Activated CD8-positive, alpha-beta T cell treated with anti-CD3 and anti-CD28 coated beads for 36 hours (primary cell): Measurements from ENCODE around the gene HIP1R. TPM values are rescaled to one million over a fixed set of nuclear protein-coding genes. Genes with fewer than 3 reads are reported as not detected.

Source experiments
- ATAC-seq: fragments of 200-7000 bp; cut with Tn5 transposase; one replicate; pipeline ENCODE4 v1.10.0; 2021; ENCODE audit warnings: mild to moderate bottlenecking, moderate library complexity
- CTCF ChIA-PET: fragments of 350-600 bp; sonication (Branson Sonifier 250); formaldehyde crosslinking; loops from one replicate; lab custom pipeline; 2021; ENCODE audit warnings: antibody characterized with exemption; lab: Charles Lee
- POLR2A ChIA-PET: fragments of 350-600 bp; sonication (Branson Sonifier 250); formaldehyde crosslinking; loops from one replicate; lab custom pipeline; 2021; ENCODE audit warnings: antibody characterized with exemption; lab: Charles Lee
- DNase-seq: peaks from one replicate; pipeline ENCODE4 v3.0.0-alpha.2; 2020
- H3K27ac Mint-ChIP-seq: one replicate; pipeline ENCODE4 v1.8.0; 2021; ENCODE audit warnings: mild to moderate bottlenecking, mixed read lengths
- H3K27me3 Mint-ChIP-seq: one replicate; pipeline ENCODE4 v1.8.0; 2021; ENCODE audit warnings: mixed read lengths
- H3K36me3 Mint-ChIP-seq: one replicate; pipeline ENCODE4 v1.8.0; 2021; ENCODE audit warnings: low read depth, mixed read lengths
- H3K4me1 Mint-ChIP-seq: one replicate; pipeline ENCODE4 v1.8.0; 2021; ENCODE audit warnings: low read depth, mixed read lengths
- H3K4me3 Mint-ChIP-seq: one replicate; pipeline ENCODE4 v1.8.0; 2021; ENCODE audit warnings: mild to moderate bottlenecking, moderate library complexity, mixed read lengths
- H3K9me3 Mint-ChIP-seq: one replicate; pipeline ENCODE4 v1.8.0; 2021; ENCODE audit warnings: mixed read lengths
- CTCF ChIP-seq: fragments of 200-600 bp; IDR thresholded peaks from one replicate; pipeline ENCODE4 v1.8.0; 2022; ENCODE audit warnings: antibody characterized with exemption, mild to moderate bottlenecking
- intact Hi-C: fragments of 100-400 bp; cut with micrococcal nuclease; formaldehyde crosslinking; loops from one replicate; pipeline ENCODE4 v1.10.0; 2022
- total RNA-seq, 2 experiments: library from RNA; stranded (reverse); gene quantifications; one replicate each; pipeline ENCODE4 v1.2.3, GENCODE V29; 2021

The HIP1R gene
- total RNA-seq, 2 experiments from 2014 or later: 22.8 to 22.9 TPM

- Mint-ChIP-seq H3K27ac (peak overlapping the region; percentile 76), H3K4me1 (peaks cover 91% of the 10 kb centered on the region), H3K9me3 (peaks cover 2% of the 10 kb centered on the region), H3K36me3 (peaks cover 23% of the 10 kb centered on the region), H3K27me3 (peaks cover 6% of the 10 kb centered on the region), H3K4me3 (peak overlapping the region; percentile 11)
- TF ChIP-seq CTCF: no peak
- DNase-seq (no peak), ATAC-seq (peak; percentile 12)
- ChIA-PET POLR2A (interaction anchor here (0.8 to 21.6 kb wide), 5 partner anchors 9 to 92 kb away, joined by 3 to 239 read pairs (median 7); partner anchors contain the start of genes OGFOD2 and VPS37B), CTCF (interaction anchor here (1.1 to 5.0 kb wide), 7 partner anchors 8 to 71 kb away, joined by 3 to 70 read pairs (median 5); partner anchors contain the start of gene VPS37B)
- intact Hi-C loops: no loop called here
These were observed 47.8 kb downstream of the HIP1R start for GRCh38 chr12:122882908-122883558.

DNA sequence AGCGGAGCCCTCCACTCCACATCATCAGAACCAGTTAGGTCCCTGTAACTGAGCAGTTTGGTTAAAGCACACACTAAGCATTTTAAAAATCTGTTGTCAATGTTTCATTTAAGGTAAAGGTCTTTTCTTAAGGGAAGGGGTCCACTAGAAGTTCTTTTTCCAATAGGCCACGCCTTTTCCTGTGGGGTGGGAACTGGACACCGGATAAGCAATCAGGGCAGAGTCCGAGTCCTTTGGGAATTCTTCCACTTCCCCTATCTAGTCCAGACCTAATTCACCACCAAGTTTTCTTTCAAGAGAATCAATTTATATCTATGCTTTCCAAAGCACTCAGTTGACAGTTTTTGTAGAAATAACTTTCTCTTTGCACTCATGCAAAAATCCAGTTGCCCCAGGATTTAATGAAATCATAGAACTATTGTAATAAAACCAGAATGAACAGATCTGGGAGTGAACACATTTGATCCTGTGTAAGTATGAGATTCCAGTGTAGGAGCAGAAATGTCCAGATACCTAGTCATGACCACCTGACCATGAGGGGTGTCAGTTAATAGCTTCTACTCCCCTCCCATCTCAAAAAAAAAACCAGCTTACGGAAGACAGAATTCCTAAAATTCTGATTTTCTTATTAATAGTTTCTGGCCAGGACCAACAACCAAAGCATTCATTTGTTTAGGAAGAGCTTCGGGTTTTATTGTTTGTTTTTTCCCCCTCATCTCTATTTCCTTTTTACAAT, 49.0 kb downstream of the HIP1R start:
- POLR2A ChIA-PET: interaction anchor here (0.5 to 21.6 kb wide), 3 partner anchors 14 to 433 kb away, joined by 3 to 239 read pairs (median 7); partner anchors contain the start of gene VPS37B
- Mint-ChIP-seq H3K9me3 (peaks cover 2% of the 10 kb centered on the region), H3K27ac (peak overlapping the region; percentile 64), H3K36me3 (peaks cover 24% of the 10 kb centered on the region), H3K27me3 (peaks cover 4% of the 10 kb centered on the region), H3K4me3 (no peak overlapping the region), H3K4me1 (peaks cover 93% of the 10 kb centered on the region)
- ATAC-seq: no peak
- CTCF ChIA-PET: interaction anchor here (0.8 to 5.0 kb wide), 5 partner anchors 8 to 70 kb away, joined by 3 to 70 read pairs (median 3); partner anchors contain the start of gene VPS37B
- DNase-seq: no peak
- intact Hi-C loops: no loop called here
- no peak for TF ChIP-seq CTCF

GRCh38 chr12:122884860-122885259, 49.6 kb downstream of the HIP1R start:
- peaks cover 2% of the 10 kb centered on the region for H3K27me3 Mint-ChIP-seq
- H3K4me3 Mint-ChIP-seq: no peak overlapping the region
- no peak for DNase-seq
- peaks cover 93% of the 10 kb centered on the region for H3K4me1 Mint-ChIP-seq
- H3K27ac Mint-ChIP-seq: no peak overlapping the region
- intact Hi-C loops: no loop called here
- TF ChIP-seq CTCF: no peak
- ChIA-PET POLR2A (interaction anchor here (0.5 to 21.6 kb wide), 2 partner anchors 14 to 434 kb away, joined by 3 to 239 read pairs; partner anchors contain the start of gene VPS37B), CTCF (interaction anchor here (0.8 to 1.8 kb wide), 3 partner anchors 8 to 24 kb away, joined by 3 to 6 read pairs (median 3); no protein-coding TSS in a partner anchor)
- ATAC-seq: no peak
- H3K9me3 Mint-ChIP-seq: peaks cover 2% of the 10 kb centered on the region
- H3K36me3 Mint-ChIP-seq: peaks cover 20% of the 10 kb centered on the region

- ChIA-PET POLR2A (interaction anchor here (1.9 to 21.6 kb wide), 2 partner anchors 8 to 12 kb away, joined by 6 to 239 read pairs; partner anchors contain the start of gene VPS37B), CTCF (interaction anchor here (1.8 kb wide), 1 partner anchor 26 kb away, joined by 6 read pairs; no protein-coding TSS in a partner anchor)
- no peak for ATAC-seq
- no peak overlapping the region for H3K27ac Mint-ChIP-seq
- H3K9me3 Mint-ChIP-seq: peaks cover 2% of the 10 kb centered on the region
- intact Hi-C loops: no loop called here
- H3K27me3 Mint-ChIP-seq: no peaks in the 10 kb centered on the region
- no peak for DNase-seq
- no peak for TF ChIP-seq CTCF
- peaks cover 10% of the 10 kb centered on the region for H3K36me3 Mint-ChIP-seq
- H3K4me1 Mint-ChIP-seq: peaks cover 93% of the 10 kb centered on the region
- no peak overlapping the region for H3K4me3 Mint-ChIP-seq
These were observed 50.9 kb downstream of the HIP1R start for GRCh38 chr12:122886161-122886560.
